Gastroesophageal sphincter (tissue), 4 donors: ENCODE measurements around the gene RFPL2. TPM values are rescaled to one million over a fixed set of nuclear protein-coding genes. Genes with fewer than 3 reads are reported as not detected.
"Not testable (repeated sequence)": the region's sequence is repeated elsewhere in the genome, so short reads cannot be mapped to it uniquely, and the experiment has no call there.

Source experiments
- ATAC-seq: fragments of 150-250 bp; one replicate; pipeline ENCODE4 v1.9.1; 2016; ENCODE audit warnings: mild to moderate bottlenecking, moderate library complexity
- H3K27ac ChIP-seq, 4 donors: fragments of 200-600 bp; sonication (generic) in 3 of 4; 1 replicate in 3 of 4; 2 replicates in 1 of 4; pipeline ENCODE4 v1.5.1; 2016 to 2019
- H3K27me3 ChIP-seq: fragments of 200-600 bp; sonication (generic); one replicate; pipeline ENCODE4 v1.5.1; 2019
- H3K36me3 ChIP-seq, 2 donors: fragments of 200-600 bp; sonication (generic); one replicate each; pipeline ENCODE4 v1.5.1; 2019; ENCODE audit warnings: control low read depth in 1 of 2
- H3K4me1 ChIP-seq, 3 donors: fragments of 200-600 bp; sonication (generic); 1 replicate in 2 of 3; 2 replicates in 1 of 3; pipeline ENCODE4 v1.5.1; 2016 to 2019; ENCODE audit warnings: control low read depth in 2 of 3
- H3K4me3 ChIP-seq, 2 donors: fragments of 200-600 bp; sonication (generic); one replicate each; pipeline ENCODE4 v1.5.1; 2019; ENCODE audit warnings: mild to moderate bottlenecking in 1 of 2, moderate library complexity in 1 of 2
- H3K9me3 ChIP-seq, 3 donors: fragments of 200-600 bp; sonication (generic); one replicate each; pipeline ENCODE4 v1.5.1; 2017 to 2019; ENCODE audit warnings: control low read depth in 2 of 3
- EP300 ChIP-seq: sonication (generic); formaldehyde crosslinking; IDR thresholded peaks from one replicate; pipeline ENCODE4 v1.6.1; 2017; ENCODE audit warnings: antibody characterized with exemption, mild to moderate bottlenecking
- POLR2A ChIP-seq, 2 donors: fragments of 450-650 bp; IDR thresholded peaks; one replicate each; pipeline ENCODE4 v1.6.1; 2017; ENCODE audit warnings: antibody characterized with exemption in 2 of 2, mild to moderate bottlenecking in 2 of 2, moderate library complexity in 1 of 2
- POLR2AphosphoS5 ChIP-seq: sonication (generic); formaldehyde crosslinking; IDR thresholded peaks from one replicate; pipeline ENCODE4 v1.6.1; 2017; ENCODE audit warnings: antibody characterized with exemption
- WGBS, 2 donors: methylation state at CpG; one replicate each; pipeline ENCODE4 v1.1.5; 2018; ENCODE audit warnings: low coverage in 1 of 2; 5-methylcytosine and 5-hydroxymethylcytosine counted together
- total RNA-seq, 4 donors: library from RNA; depleted of rRNA; stranded (reverse); fragments of >200 nt; gene quantifications; one replicate each; pipeline ENCODE4 v1.1.0, GENCODE V29; 2016
- TF ChIP-seq, protein P1 (sequence below), 4 experiments: fragments of 200-600 bp in 2 of 4; fragments of 450-650 bp in 2 of 4; sonication (generic) in 1 of 4; IDR thresholded peaks; one replicate each; pipeline ENCODE4 v1.5.1; 2017 to 2019; ENCODE audit warnings: antibody characterized with exemption in 4 of 4, mild to moderate bottlenecking in 2 of 4, moderate library complexity in 2 of 4

RFPL2 gene
- total RNA-seq, 4 donors from 2014 or later = 0.15 TPM; not detected in 3

DNA sequence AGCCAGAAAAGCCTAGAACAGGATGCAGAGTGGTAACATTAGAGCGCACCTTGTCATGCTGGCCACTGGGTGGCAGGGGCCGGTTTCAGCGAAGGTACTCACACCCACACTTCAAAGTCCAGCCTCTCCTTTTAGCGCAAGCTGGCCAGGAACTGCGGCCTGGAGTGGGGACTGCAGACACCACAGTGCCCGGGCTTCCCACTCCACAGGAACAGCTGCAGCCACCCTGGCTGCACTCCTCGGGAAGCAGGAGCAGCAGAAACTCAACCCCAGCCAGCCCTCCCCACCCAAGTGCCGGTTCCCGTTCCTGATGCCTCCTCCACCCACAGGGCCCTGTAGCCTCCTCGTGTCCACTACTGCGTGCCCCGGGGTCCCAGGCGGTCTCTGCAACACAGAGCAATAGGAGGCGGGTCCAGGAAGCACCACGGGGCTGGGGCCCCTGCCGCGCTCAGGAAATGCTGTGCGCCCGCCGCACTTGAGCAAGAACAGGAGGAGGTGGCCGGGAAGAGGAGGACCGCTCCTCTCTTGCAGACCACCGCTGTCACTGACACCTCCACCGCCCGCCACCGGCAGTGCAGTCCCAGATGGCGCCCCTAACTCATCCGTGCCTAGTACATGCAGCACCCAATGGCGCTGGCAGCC lies 2.2 kb downstream of the RFPL2 start:
- H3K4me1 ChIP-seq = peaks cover 0 to 10% (median 0%) of the 10 kb centered on the region in 3 donors
- H3K9me3 ChIP-seq = no peaks in the 10 kb centered on the region
- TF ChIP-seq POLR2A (IDR thresholded peaks at IDR 0.05) = no peak
- TF ChIP-seq, protein P1, sequence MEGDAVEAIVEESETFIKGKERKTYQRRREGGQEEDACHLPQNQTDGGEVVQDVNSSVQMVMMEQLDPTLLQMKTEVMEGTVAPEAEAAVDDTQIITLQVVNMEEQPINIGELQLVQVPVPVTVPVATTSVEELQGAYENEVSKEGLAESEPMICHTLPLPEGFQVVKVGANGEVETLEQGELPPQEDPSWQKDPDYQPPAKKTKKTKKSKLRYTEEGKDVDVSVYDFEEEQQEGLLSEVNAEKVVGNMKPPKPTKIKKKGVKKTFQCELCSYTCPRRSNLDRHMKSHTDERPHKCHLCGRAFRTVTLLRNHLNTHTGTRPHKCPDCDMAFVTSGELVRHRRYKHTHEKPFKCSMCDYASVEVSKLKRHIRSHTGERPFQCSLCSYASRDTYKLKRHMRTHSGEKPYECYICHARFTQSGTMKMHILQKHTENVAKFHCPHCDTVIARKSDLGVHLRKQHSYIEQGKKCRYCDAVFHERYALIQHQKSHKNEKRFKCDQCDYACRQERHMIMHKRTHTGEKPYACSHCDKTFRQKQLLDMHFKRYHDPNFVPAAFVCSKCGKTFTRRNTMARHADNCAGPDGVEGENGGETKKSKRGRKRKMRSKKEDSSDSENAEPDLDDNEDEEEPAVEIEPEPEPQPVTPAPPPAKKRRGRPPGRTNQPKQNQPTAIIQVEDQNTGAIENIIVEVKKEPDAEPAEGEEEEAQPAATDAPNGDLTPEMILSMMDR (IDR thresholded peaks at IDR 0.05) = peak in 3 of 4 experiments; percentile 9 to 42 (median 23)
- 10% methylated on average over 2 of the region's 29 CpGs; no CpG with 5 or more reads in 1 of the 2 donors for WGBS, 2 donors
- peak overlapping the region in 1 of 2 donors; percentile 25 for H3K4me3 ChIP-seq
- H3K27ac ChIP-seq = no peak overlapping the region
- H3K27me3 ChIP-seq = peaks cover 82% of the 10 kb centered on the region
- no peak for ATAC-seq
- no peaks in the 10 kb centered on the region for H3K36me3 ChIP-seq

- peaks cover 0 to 10% (median 0%) of the 10 kb centered on the region in 3 donors for H3K4me1 ChIP-seq
- no peaks in the 10 kb centered on the region for H3K36me3 ChIP-seq
- no peak for TF ChIP-seq POLR2AphosphoS5
- no peak for TF ChIP-seq POLR2A (IDR thresholded peaks at IDR 0.05)
- TF ChIP-seq EP300 = no peak
- TF ChIP-seq, protein P1 (IDR thresholded peaks at IDR 0.05) = no peak
- no peak for ATAC-seq
- H3K9me3 ChIP-seq = no peaks in the 10 kb centered on the region
- peaks cover 87% of the 10 kb centered on the region for H3K27me3 ChIP-seq
- no peak overlapping the region for H3K27ac ChIP-seq
- 18 to 31% methylated on average over 2 to 4 of the region's 4 CpGs for WGBS, 2 donors
- H3K4me3 ChIP-seq = no peak overlapping the region
Observed at GRCh38 chr22:32202161-32202538, 2.7 kb downstream of the RFPL2 start.

DNA sequence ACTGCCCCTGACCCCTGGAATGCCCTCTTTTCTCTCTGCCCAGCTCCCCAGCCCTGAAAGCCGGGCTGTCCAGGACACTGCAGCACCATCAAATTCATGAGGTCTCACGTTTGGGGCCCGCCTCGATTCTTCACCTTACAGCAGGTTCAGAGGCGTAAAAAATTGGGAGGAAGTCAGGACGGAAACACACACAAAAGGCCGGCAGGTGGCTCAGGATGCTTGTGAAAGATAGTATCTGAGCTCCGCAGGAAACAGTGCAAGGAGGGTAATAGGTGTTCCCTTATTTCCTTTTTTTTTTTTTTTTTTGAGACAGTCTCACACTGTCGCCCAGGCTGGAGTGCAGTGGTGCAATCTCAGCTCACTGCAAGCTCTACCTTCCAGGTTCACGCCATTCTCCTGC lies 4.1 kb downstream of the RFPL2 start:
- peaks cover 0 to 10% (median 0%) of the 10 kb centered on the region in 3 donors for H3K4me1 ChIP-seq
- no peak overlapping the region for H3K27ac ChIP-seq
- no peak for ATAC-seq
- H3K36me3 ChIP-seq = no peaks in the 10 kb centered on the region
- no peak overlapping the region for H3K4me3 ChIP-seq
- no peaks in the 10 kb centered on the region for H3K9me3 ChIP-seq
- WGBS, 2 donors = 46 to 53% methylated on average over 6 to 10 of the region's 10 CpGs
- peaks cover 92% of the 10 kb centered on the region for H3K27me3 ChIP-seq
- TF ChIP-seq, protein P1 (IDR thresholded peaks at IDR 0.05) = no peak
- TF ChIP-seq EP300 (no peak), POLR2A (IDR thresholded peaks at IDR 0.05) (no peak), POLR2AphosphoS5 (no peak)

DNA sequence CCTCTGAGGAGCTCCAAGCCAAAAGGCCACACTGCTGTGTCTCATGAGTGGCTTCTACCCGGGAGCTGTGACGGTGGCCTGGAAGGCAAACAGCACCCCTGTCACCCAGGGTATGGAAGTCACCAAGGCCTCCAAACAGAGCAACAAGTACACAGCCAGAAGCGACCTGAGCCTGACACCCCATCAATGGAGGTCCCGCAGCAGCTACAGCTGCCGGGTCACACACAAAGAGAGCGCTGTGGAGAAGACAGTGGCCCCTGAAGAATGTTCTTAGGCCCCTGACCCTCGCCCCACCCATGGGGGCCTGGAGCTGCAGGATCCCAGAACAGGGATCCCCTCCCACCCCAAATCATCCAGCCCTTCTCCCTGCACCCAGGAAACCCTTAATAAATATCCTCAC lies 4.9 kb downstream of the RFPL2 start:
- ATAC-seq = no peak
- TF ChIP-seq, protein P1 (IDR thresholded peaks at IDR 0.05) = no peak
- TF ChIP-seq POLR2A (IDR thresholded peaks at IDR 0.05) = no peak
- TF ChIP-seq EP300 = no peak
- no peak for TF ChIP-seq POLR2AphosphoS5
- peaks cover 0 to 10% (median 0%) of the 10 kb centered on the region in 3 donors for H3K4me1 ChIP-seq
- no peaks in the 10 kb centered on the region for H3K9me3 ChIP-seq
- H3K36me3 ChIP-seq = no peaks in the 10 kb centered on the region
- H3K27me3 ChIP-seq = peaks cover 90% of the 10 kb centered on the region
- H3K27ac ChIP-seq = no peak overlapping the region
- 60% methylated on average over 5 of the region's 7 CpGs; no CpG with 5 or more reads in 1 of the 2 donors for WGBS, 2 donors
- H3K4me3 ChIP-seq = no peak overlapping the region

- 93% methylated on average over 3 of the region's 6 CpGs; no CpG with 5 or more reads in 1 of the 2 donors for WGBS, 2 donors
- peaks cover 0 to 10% (median 0%) of the 10 kb centered on the region in 3 donors for H3K4me1 ChIP-seq
- H3K27me3 ChIP-seq = peaks cover 84% of the 10 kb centered on the region
- ATAC-seq = no peak
- H3K4me3 ChIP-seq = no peak overlapping the region
- H3K9me3 ChIP-seq = no peaks in the 10 kb centered on the region
- TF ChIP-seq POLR2AphosphoS5 = no peak
- TF ChIP-seq POLR2A (IDR thresholded peaks at IDR 0.05) = no peak
- no peaks in the 10 kb centered on the region for H3K36me3 ChIP-seq
- H3K27ac ChIP-seq = no peak overlapping the region
Observed at GRCh38 chr22:32199341-32199740, 5.5 kb downstream of the RFPL2 start.

DNA sequence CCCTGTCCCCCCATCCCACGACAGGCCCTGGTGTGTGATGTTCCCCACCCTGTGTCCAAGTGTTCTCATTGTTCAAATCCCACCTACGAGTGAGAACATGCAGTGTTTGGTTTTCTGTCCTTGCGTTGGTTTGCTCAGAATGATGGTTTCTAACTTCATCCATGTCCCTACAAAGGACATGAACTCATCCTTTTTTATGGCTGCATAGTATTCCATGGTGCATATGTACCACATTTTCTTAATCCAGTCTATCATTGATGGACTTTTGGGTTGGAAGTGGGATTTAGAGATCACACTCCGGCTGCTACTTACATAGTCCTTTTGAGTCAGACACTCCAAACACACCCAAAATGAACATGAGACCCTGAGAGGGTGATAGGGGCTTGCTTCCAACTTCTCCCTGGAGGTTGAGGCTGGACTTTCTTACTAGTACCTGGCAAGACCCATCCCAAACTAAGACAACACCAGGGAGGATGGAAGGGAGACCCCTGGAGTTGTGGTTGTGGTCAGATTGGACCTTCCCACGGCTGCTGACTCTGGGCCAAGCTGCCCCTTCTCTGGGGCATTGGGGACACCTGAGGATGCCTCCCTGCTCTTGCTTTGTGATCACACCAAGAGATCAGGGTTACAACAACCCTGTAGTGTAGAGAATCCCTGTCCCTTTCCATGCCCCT lies 7.2 kb downstream of the RFPL2 start:
- not testable (repeated sequence) for ATAC-seq, H3K4me3 ChIP-seq, H3K9me3 ChIP-seq, H3K36me3 ChIP-seq, H3K27ac ChIP-seq, H3K4me1 ChIP-seq
- 61% methylated on average over 3 of the region's 5 CpGs; no CpG with 5 or more reads in 1 of the 2 donors for WGBS, 2 donors
- peaks cover 82% of the 10 kb centered on the region for H3K27me3 ChIP-seq

GRCh38 chr22:32195900-32196299 lies 9.0 kb downstream of the RFPL2 start:
- 33 to 48% methylated on average over 3 of the region's 3 CpGs for WGBS, 2 donors
- peaks cover 72% of the 10 kb centered on the region for H3K27me3 ChIP-seq
- not testable (repeated sequence) for ATAC-seq

DNA sequence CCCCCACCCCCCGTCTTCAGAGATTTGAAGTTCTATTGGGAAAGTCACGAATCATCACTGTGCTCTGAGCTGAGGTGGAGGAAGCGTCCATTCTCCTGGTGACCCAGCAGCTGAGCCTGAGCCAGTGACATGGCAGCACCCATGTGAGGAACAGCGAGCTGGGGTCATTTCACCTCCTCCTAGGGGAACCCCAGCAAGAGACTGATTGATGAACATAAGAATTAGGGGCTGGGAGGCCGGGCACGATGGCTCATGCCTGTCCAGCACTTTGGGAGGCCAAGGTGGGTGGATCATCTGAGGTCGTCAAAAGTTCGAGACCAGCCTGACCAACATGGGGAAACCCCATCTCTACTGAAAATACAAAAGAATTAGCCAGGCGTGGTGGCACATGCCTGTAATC lies 11.5 kb downstream of the RFPL2 start:
- peaks cover 49% of the 10 kb centered on the region for H3K27me3 ChIP-seq
- H3K4me1 ChIP-seq, H3K4me3 ChIP-seq, H3K9me3 ChIP-seq, H3K36me3 ChIP-seq, ATAC-seq, H3K27ac ChIP-seq: not testable (repeated sequence)
- no CpG with 5 or more reads among the region's 9 CpGs for WGBS, 2 donors

More at GRCh38 chr22:32195900-32196299, 9.0 kb downstream of the RFPL2 start:
- not testable (repeated sequence) for H3K36me3 ChIP-seq, H3K9me3 ChIP-seq, H3K4me3 ChIP-seq, H3K27ac ChIP-seq, H3K4me1 ChIP-seq
